DND-41 (cell line): ENCODE results near the gene VPS4B.

ENCODE experiments used
- ATAC-seq: fragments of 200-7000 bp; cut with Tn5 transposase; 3 replicates; pipeline ENCODE4 v1.9.1; 2021; ENCODE audit warnings: low read depth; ENCODE audit not compliant: insufficient read depth
- DNase-seq: peaks from one replicate; pipeline ENCODE4 v3.0.0-alpha.2; 2020
- H2AFZ ChIP-seq: 2 replicates; pipeline ENCODE4 v1.6.0; 2012; ENCODE audit warnings: low read depth, low read length
- H3K27ac ChIP-seq: 2 replicates; pipeline ENCODE4 v1.5.1; 2012; ENCODE audit warnings: low read length, inconsistent platforms
- H3K27me3 ChIP-seq: fragments of 200-600 bp; sonication (generic); 2 replicates; pipeline ENCODE4 v1.6.0; 2012; ENCODE audit warnings: low read length, mild to moderate bottlenecking, inconsistent platforms; ENCODE audit not compliant: insufficient read depth, poor library complexity
- H3K36me3 ChIP-seq: 2 replicates; pipeline ENCODE4 v1.5.1; 2012; ENCODE audit warnings: low read length, inconsistent platforms; ENCODE audit not compliant: insufficient read depth
- H3K4me1 ChIP-seq: 2 replicates; pipeline ENCODE4 v1.5.1; 2012; ENCODE audit warnings: mild to moderate bottlenecking, low read length; ENCODE audit not compliant: insufficient read depth
- H3K4me2 ChIP-seq: 2 replicates; pipeline ENCODE4 v1.6.0; 2012; ENCODE audit warnings: mild to moderate bottlenecking, moderate library complexity, low read length, inconsistent platforms; ENCODE audit not compliant: insufficient read depth
- H3K4me3 ChIP-seq, 2 experiments: fragments of 200-600 bp in 1 of 2; shearing (Covaris generic) in 1 of 2; 2 replicates each; pipeline ENCODE4 v1.5.1; 2012 to 2016; ENCODE audit warnings: inconsistent platforms in 2 of 2, low read length in 2 of 2, mild to moderate bottlenecking in 2 of 2, low read depth in 1 of 2, moderate library complexity in 1 of 2
- H3K79me2 ChIP-seq: 2 replicates; pipeline ENCODE4 v1.6.0; 2012; ENCODE audit warnings: low read length, inconsistent platforms; ENCODE audit not compliant: insufficient read depth
- H3K9ac ChIP-seq: 2 replicates; pipeline ENCODE4 v1.6.0; 2012; ENCODE audit warnings: low read depth, mild to moderate bottlenecking, inconsistent platforms, low read length, moderate library complexity
- H3K9me3 ChIP-seq: 2 replicates; pipeline ENCODE4 v1.5.1; 2012; ENCODE audit warnings: low read length, moderate library complexity, mild to moderate bottlenecking, inconsistent platforms; ENCODE audit not compliant: insufficient read depth, severe bottlenecking
- H4K20me1 ChIP-seq: 2 replicates; pipeline ENCODE4 v1.6.0; 2012; ENCODE audit warnings: low read length; ENCODE audit not compliant: insufficient read depth
- EZH2 ChIP-seq: IDR thresholded peaks from 3 replicates; pipeline ENCODE4 v1.6.1; 2012; ENCODE audit warnings: borderline replicate concordance, low read depth, mild to moderate bottlenecking, moderate library complexity, low read length, inconsistent platforms; ENCODE audit not compliant: severe bottlenecking
- TF ChIP-seq, protein P1 (sequence below): IDR thresholded peaks from 2 replicates; pipeline ENCODE4 v1.5.1; 2012; ENCODE audit warnings: borderline replicate concordance, low read length, moderate library complexity, mild to moderate bottlenecking; ENCODE audit not compliant: poor library complexity, severe bottlenecking; ENCODE audit errors: extremely low read depth

VPS4B gene

DNA sequence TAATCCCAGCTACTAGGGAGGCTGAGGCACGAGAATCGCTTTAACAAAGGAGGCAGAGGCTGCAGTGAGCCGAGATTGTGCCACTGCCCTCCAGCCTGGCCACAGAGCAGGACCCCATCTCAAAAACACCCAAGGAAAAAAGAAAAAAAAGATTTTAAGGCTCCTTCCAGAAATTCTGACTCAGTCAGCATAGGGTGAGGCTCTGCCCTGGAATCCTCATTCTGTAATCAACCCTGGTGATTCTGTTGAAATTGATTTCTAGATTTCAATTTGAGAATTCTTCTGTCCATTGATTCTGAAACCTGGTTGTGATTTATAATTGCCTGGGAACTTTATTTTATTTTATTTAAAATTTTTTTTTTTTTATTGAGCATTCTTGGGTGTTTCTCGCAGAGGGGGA lies 27.1 kb upstream of the VPS4B start:
- no peak overlapping the region for H3K9ac ChIP-seq
- no peak for TF ChIP-seq EZH2
- TF ChIP-seq, protein P1, sequence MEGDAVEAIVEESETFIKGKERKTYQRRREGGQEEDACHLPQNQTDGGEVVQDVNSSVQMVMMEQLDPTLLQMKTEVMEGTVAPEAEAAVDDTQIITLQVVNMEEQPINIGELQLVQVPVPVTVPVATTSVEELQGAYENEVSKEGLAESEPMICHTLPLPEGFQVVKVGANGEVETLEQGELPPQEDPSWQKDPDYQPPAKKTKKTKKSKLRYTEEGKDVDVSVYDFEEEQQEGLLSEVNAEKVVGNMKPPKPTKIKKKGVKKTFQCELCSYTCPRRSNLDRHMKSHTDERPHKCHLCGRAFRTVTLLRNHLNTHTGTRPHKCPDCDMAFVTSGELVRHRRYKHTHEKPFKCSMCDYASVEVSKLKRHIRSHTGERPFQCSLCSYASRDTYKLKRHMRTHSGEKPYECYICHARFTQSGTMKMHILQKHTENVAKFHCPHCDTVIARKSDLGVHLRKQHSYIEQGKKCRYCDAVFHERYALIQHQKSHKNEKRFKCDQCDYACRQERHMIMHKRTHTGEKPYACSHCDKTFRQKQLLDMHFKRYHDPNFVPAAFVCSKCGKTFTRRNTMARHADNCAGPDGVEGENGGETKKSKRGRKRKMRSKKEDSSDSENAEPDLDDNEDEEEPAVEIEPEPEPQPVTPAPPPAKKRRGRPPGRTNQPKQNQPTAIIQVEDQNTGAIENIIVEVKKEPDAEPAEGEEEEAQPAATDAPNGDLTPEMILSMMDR, result no peak
- no peaks in the 10 kb centered on the region for H4K20me1 ChIP-seq
- H3K9me3 ChIP-seq, result no peaks in the 10 kb centered on the region
- 0 out of 2 replicates have a peak, but pooled peaks cover 4% of the 10 kb centered on the region for H3K4me1 ChIP-seq
- DNase-seq, result no peak
- no peak overlapping the region for H2AFZ ChIP-seq
- H3K4me2 ChIP-seq, result no peak overlapping the region
- no peak for ATAC-seq
- no peaks in the 10 kb centered on the region for H3K36me3 ChIP-seq
- H3K27me3 ChIP-seq, result no peaks in the 10 kb centered on the region
- H3K4me3 ChIP-seq, result no peak overlapping the region
- H3K79me2 ChIP-seq, result no peaks in the 10 kb centered on the region
- no peak overlapping the region for H3K27ac ChIP-seq

- Histone ChIP-seq H3K4me1 (0 out of 2 replicates have a peak, but pooled peaks cover 4% of the 10 kb centered on the region), H3K9ac (no peak overlapping the region), H3K27me3 (no peaks in the 10 kb centered on the region), H2AFZ (no peak overlapping the region), H4K20me1 (no peaks in the 10 kb centered on the region), H3K4me3 (no peak overlapping the region), H3K9me3 (no peaks in the 10 kb centered on the region), H3K27ac (no peak overlapping the region), H3K4me2 (no peak overlapping the region), H3K79me2 (no peaks in the 10 kb centered on the region), H3K36me3 (no peaks in the 10 kb centered on the region)
- DNase-seq, result no peak
- TF ChIP-seq, protein P1, result no peak
- TF ChIP-seq EZH2, result no peak
- no peak for ATAC-seq
Observed at GRCh38 chr18:63447066-63447465, 24.8 kb upstream of the VPS4B start.

DNA sequence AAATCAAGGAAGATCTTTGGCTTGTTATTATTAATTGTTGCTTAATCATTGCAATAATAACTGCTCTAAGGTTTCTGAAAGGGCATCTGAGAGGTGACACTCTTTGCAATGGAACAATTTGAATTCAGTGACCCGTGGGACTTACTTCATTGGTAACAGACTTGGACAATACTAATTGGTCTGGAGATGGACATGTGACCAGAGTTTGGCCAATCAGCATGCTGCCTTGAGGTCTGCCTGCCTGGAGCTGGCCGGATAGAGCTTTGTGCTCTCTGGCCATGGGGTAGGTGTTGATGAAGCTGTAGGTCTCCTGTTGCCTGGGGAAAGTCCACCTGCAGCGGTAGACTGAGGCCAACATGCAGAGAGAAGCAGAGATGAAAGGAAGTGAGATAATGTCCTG lies 24.0 kb upstream of the VPS4B start:
- no peaks in the 10 kb centered on the region for H3K27me3 ChIP-seq
- H3K4me3 ChIP-seq, result no peak overlapping the region
- ATAC-seq (no peak), DNase-seq (no peak)
- no peak overlapping the region for H3K4me2 ChIP-seq
- H3K79me2 ChIP-seq, result no peaks in the 10 kb centered on the region
- H3K36me3 ChIP-seq, result no peaks in the 10 kb centered on the region
- H3K9me3 ChIP-seq, result no peaks in the 10 kb centered on the region
- TF ChIP-seq, protein P1, result no peak
- TF ChIP-seq EZH2, result no peak
- peak overlapping the region; percentile 7; the same call in 1 of the 2 replicates for H2AFZ ChIP-seq
- H3K27ac ChIP-seq, result no peak overlapping the region
- H4K20me1 ChIP-seq, result no peaks in the 10 kb centered on the region
- H3K9ac ChIP-seq, result no peak overlapping the region
- 0 out of 2 replicates have a peak, but pooled peaks cover 4% of the 10 kb centered on the region for H3K4me1 ChIP-seq

DNA sequence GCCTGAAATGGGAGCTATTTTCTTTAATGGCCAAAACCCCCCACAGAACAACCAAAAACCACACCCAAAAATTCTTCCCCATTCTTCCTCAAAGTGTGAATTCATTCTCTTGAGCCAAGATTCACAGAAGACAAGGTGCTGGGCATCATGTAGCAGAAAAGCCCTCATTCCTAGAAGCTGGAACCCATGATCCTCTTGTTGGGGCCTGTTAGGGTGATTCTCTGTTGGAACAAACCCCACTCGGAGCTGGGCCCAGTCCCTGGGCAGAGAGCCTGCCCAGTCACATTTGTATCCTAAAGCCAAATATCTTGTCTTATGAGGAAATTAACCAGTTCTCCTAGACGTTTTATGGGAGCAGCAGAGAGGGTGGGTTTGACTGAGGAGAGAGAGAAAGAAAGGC lies 22.8 kb upstream of the VPS4B start:
- H2AFZ ChIP-seq, result no peak overlapping the region
- 0 out of 2 replicates have a peak, but pooled peaks cover 4% of the 10 kb centered on the region for H3K4me1 ChIP-seq
- peaks cover 3% of the 10 kb centered on the region for H3K27me3 ChIP-seq
- TF ChIP-seq, protein P1, result no peak
- no peak for TF ChIP-seq EZH2
- H3K79me2 ChIP-seq, result no peaks in the 10 kb centered on the region
- no peaks in the 10 kb centered on the region for H3K9me3 ChIP-seq
- no peak overlapping the region for H3K4me3 ChIP-seq
- H3K4me2 ChIP-seq, result no peak overlapping the region
- ATAC-seq (no peak), DNase-seq (no peak)
- H3K9ac ChIP-seq, result no peak overlapping the region
- no peak overlapping the region for H3K27ac ChIP-seq
- no peaks in the 10 kb centered on the region for H3K36me3 ChIP-seq
- no peaks in the 10 kb centered on the region for H4K20me1 ChIP-seq
